Duodenal mucosa (tissue), 2 donors: Measurements from ENCODE around the gene DNAJB4.
"Not testable (repeated sequence)": the region's sequence is repeated elsewhere in the genome, so short reads cannot be mapped to it uniquely, and the experiment has no call there.

ENCODE experiments used
- H3K27ac ChIP-seq: one replicate; pipeline ENCODE4 v1.7.0; 2013; ENCODE audit warnings: low read depth, low read length
- H3K27me3 ChIP-seq, 2 donors: one replicate each; pipeline ENCODE4 v1.7.0; 2013; ENCODE audit warnings: low read length in 2 of 2, control low read depth in 1 of 2; ENCODE audit not compliant: insufficient read depth in 2 of 2, control insufficient read depth in 1 of 2
- H3K36me3 ChIP-seq, 2 donors: one replicate each; pipeline ENCODE4 v1.7.0; 2013; ENCODE audit warnings: low read length in 2 of 2, control low read depth in 1 of 2; ENCODE audit not compliant: insufficient read depth in 2 of 2, control insufficient read depth in 1 of 2
- H3K4me1 ChIP-seq, 2 donors: one replicate each; pipeline ENCODE4 v1.7.0; 2013; ENCODE audit warnings: low read length in 2 of 2, control low read depth in 1 of 2; ENCODE audit not compliant: insufficient read depth in 2 of 2, control insufficient read depth in 1 of 2
- H3K4me3 ChIP-seq, 2 donors: one replicate each; pipeline ENCODE4 v1.7.0; 2013; ENCODE audit warnings: low read length in 2 of 2, low read depth in 1 of 2
- H3K9ac ChIP-seq, 2 donors: one replicate each; pipeline ENCODE4 v1.7.0; 2013; ENCODE audit warnings: low read length in 2 of 2, low read depth in 1 of 2
- H3K9me3 ChIP-seq, 2 donors: one replicate each; pipeline ENCODE4 v1.7.0; 2013; ENCODE audit warnings: low read length in 2 of 2, control low read depth in 1 of 2; ENCODE audit not compliant: control insufficient read depth in 1 of 2

The DNAJB4 gene

GRCh38 chr1:78005755-78006154 is 1.0 kb downstream of the DNAJB4 start:
- no peaks in the 10 kb centered on the region for H3K9me3 ChIP-seq
- H3K36me3 ChIP-seq, result no peaks in the 10 kb centered on the region
- peaks cover 0 to 18% of the 10 kb centered on the region in 2 donors for H3K4me1 ChIP-seq
- H3K27me3 ChIP-seq, result no peaks in the 10 kb centered on the region
- H3K4me3 ChIP-seq, result peak overlapping the region; percentile 73 to 90
- peak overlapping the region; percentile 33 to 98 for H3K9ac ChIP-seq
- peak overlapping the region; percentile 27 for H3K27ac ChIP-seq

GRCh38 chr1:78006521-78006920 is 1.8 kb downstream of the DNAJB4 start:
- peak overlapping the region; percentile 73 to 90 for H3K4me3 ChIP-seq
- H3K9me3 ChIP-seq, result no peaks in the 10 kb centered on the region
- H3K27ac ChIP-seq, result peak overlapping the region; percentile 3

DNA sequence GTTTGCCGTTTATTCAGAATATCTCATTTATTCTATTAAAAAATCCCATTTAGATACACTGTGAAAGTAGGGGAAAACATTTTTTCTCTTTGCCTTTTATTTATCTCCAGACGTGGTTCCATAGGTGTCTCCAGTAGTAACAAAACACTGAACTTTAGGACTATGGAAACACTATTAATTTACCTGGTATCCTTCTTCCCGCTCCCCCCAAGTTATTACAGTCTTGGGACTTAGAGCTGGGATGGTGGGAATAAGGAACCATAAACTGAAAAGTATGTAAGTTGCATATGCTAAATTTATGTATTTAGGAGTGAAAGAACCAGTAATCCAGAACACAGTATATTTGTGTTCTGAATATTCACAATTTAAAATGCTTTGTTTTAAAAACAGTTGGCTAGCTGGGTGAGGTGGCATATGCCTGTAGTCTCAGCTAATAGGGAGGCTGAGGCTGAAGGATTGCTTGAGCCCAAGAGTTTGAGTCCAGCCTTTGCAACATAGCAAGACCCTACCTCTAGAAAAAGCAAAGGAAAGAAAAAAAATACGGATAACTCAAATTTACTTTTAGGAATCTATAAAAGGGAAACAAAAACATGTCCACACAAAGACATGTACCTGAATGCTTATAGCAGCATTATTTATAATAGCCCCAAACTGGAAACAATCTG is 3.1 kb downstream of the DNAJB4 start:
- H3K27ac ChIP-seq, result no peak overlapping the region
- peak overlapping the region; percentile 1 to 36 for H3K4me3 ChIP-seq

More at GRCh38 chr1:78006521-78006920, 1.8 kb downstream of the DNAJB4 start:
- Histone ChIP-seq H3K9ac (peak overlapping the region in 1 of 2 donors; percentile 57), H3K36me3 (no peaks in the 10 kb centered on the region), H3K27me3 (no peaks in the 10 kb centered on the region), H3K4me1 (peaks cover 0 to 18% of the 10 kb centered on the region in 2 donors)

DNA sequence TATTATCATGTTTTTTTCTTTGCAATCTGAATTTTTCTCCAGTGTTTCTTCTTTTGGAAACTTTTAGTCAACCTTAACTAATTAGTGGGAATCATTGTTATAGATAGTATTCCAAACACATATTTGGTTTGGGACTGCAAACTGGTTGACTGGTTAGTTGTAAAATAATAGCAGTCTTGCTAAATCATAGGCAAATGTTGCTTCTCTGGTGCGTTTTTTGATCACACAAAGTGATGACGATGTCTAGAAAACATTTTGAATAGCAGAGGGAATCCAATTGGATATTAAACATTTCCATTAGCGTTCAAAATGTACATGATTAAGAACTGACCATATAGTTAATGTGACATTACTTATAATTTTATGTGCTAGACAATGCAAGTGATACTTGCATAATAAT is 4.5 kb downstream of the DNAJB4 start:
- Histone ChIP-seq H3K36me3 (peaks cover 0 to 4% of the 10 kb centered on the region in 2 donors), H3K4me3 (no peak overlapping the region), H3K27ac (no peak overlapping the region), H3K4me1 (peaks cover 0 to 12% of the 10 kb centered on the region in 2 donors), H3K9me3 (no peaks in the 10 kb centered on the region), H3K27me3 (no peaks in the 10 kb centered on the region), H3K9ac (no peak overlapping the region)

More for the DNA sequence above, 3.1 kb downstream of the DNAJB4 start:
- H3K4me1 ChIP-seq, result peaks cover 0 to 18% of the 10 kb centered on the region in 2 donors
- H3K9ac ChIP-seq, result no peak overlapping the region
- no peaks in the 10 kb centered on the region for H3K36me3 ChIP-seq
- H3K27me3 ChIP-seq, result no peaks in the 10 kb centered on the region
- H3K9me3 ChIP-seq, result no peaks in the 10 kb centered on the region

DNA sequence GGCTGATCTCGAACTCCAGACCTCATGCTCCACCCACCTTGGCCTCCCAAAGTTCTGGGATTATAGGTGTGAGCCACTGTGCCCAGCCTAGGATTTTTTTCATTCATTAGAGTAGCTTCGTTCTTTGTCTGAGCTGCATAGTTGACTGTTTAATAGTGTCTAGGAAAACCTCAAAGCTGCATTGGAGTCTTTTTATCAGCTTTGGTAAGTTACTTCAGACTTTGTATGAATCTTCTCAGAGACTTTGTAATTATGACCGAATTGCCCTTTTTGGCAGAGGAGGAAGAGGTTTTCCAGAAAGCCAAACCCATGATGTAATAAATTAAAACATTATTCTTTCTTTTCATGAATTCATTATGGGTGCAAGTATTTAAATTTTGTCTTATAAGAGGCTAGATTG is 5.1 kb downstream of the DNAJB4 start:
- H3K9me3 ChIP-seq, result no peaks in the 10 kb centered on the region
- no peak overlapping the region for H3K9ac ChIP-seq
- no peak overlapping the region for H3K4me3 ChIP-seq
- peaks cover 0 to 12% of the 10 kb centered on the region in 2 donors for H3K4me1 ChIP-seq
- peaks cover 0 to 4% of the 10 kb centered on the region in 2 donors for H3K36me3 ChIP-seq
- no peak overlapping the region for H3K27ac ChIP-seq
- no peaks in the 10 kb centered on the region for H3K27me3 ChIP-seq

DNA sequence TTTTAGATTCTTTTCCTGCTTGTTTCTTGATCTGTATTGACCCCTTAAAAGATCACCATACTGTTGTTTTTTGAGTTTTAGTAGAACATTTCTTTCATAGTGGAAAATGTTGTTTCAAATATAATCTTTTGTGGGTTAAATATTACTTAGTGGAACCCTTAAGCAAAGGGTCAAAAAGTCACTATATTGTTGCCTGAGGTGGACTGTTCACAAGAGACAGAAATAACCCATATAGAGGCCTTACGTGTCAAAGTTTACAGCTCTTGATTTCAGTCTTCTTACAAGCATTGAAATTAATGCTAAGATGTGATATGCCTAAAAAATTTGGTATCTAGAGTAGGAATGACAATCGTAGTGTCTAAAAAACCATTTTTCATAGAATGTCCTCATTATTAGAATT is 6.3 kb downstream of the DNAJB4 start:
- peaks cover 0 to 12% of the 10 kb centered on the region in 2 donors for H3K4me1 ChIP-seq
- peaks cover 0 to 4% of the 10 kb centered on the region in 2 donors for H3K36me3 ChIP-seq
- no peaks in the 10 kb centered on the region for H3K27me3 ChIP-seq
- no peak overlapping the region for H3K4me3 ChIP-seq
- no peak overlapping the region for H3K9ac ChIP-seq
- no peak overlapping the region for H3K27ac ChIP-seq
- no peaks in the 10 kb centered on the region for H3K9me3 ChIP-seq

DNA sequence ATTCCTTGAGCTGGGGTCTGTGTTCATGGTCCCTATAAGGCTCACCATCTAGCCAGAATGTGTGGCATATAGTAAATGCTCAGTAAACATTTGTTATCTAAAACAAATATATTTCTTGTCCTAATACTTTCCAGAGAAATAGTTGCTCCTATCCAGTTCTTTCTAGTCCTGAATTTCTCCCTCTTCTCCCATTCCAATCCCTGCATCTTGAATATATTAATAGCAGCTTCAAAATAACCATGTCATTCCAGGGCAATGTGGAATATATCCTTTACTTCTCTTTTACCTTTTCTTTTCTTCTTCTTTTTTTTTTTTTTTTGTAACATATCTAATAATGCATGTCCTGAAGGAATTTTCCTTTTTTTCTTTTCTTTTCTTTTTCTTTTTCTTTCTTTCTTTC is 10.4 kb downstream of the DNAJB4 start:
- Histone ChIP-seq H3K27ac (no peak overlapping the region), H3K4me1 (no peaks in the 10 kb centered on the region), H3K4me3 (no peak overlapping the region), H3K27me3 (no peaks in the 10 kb centered on the region), H3K9me3 (no peaks in the 10 kb centered on the region), H3K36me3 (peaks cover 0 to 4% of the 10 kb centered on the region in 2 donors), H3K9ac (no peak overlapping the region)

GRCh38 chr1:78019024-78019423 is 14.3 kb downstream of the DNAJB4 start:
- Histone ChIP-seq H3K27me3 (no peaks in the 10 kb centered on the region), H3K9me3 (no peaks in the 10 kb centered on the region), H3K4me3 (no peak overlapping the region), H3K4me1 (no peaks in the 10 kb centered on the region), H3K27ac (no peak overlapping the region), H3K36me3 (no peaks in the 10 kb centered on the region), H3K9ac (no peak overlapping the region)

- not testable (repeated sequence) for H3K36me3 ChIP-seq, H3K9ac ChIP-seq, H3K27ac ChIP-seq, H3K27me3 ChIP-seq, H3K4me1 ChIP-seq, H3K4me3 ChIP-seq, H3K9me3 ChIP-seq
These were observed 16.4 kb downstream of the DNAJB4 start for GRCh38 chr1:78021134-78021533.

- Histone ChIP-seq H3K27ac (no peak overlapping the region), H3K9ac (no peak overlapping the region), H3K4me3 (no peak overlapping the region), H3K9me3 (no peaks in the 10 kb centered on the region), H3K36me3 (no peaks in the 10 kb centered on the region), H3K27me3 (no peaks in the 10 kb centered on the region), H3K4me1 (no peaks in the 10 kb centered on the region)
These were observed 25.1 kb downstream of the DNAJB4 start for GRCh38 chr1:78029793-78030192.
